Astrocyte (in vitro differentiated cells and primary cell): ENCODE data around the gene SIVA1.

Experiments used
- CTCF ChIP-seq: IDR thresholded peaks from 2 replicates; pipeline ENCODE4 v1.5.1; 2011; ENCODE audit warnings: low read depth, mild to moderate bottlenecking, inconsistent platforms, low read length, moderate library complexity; ENCODE audit not compliant: insufficient read depth
- EZH2 ChIP-seq: IDR thresholded peaks from 2 replicates; pipeline ENCODE4 v1.6.1; 2012; ENCODE audit warnings: mild to moderate bottlenecking, low read length, inconsistent platforms; ENCODE audit not compliant: insufficient read depth

- no peak for TF ChIP-seq CTCF
- no peak for TF ChIP-seq EZH2
Measured at GRCh38 chr14:104721505-104722431, 31.2 kb upstream of the SIVA1 start.
